HG03520 (cell line): ENCODE data around the gene CCDC181.
A peak's percentile ranks its signal among the peaks of the same experiment; 100 is the strongest.
"Not testable (repeated sequence)": the region's sequence is repeated elsewhere in the genome, so short reads cannot be mapped to it uniquely, and the experiment has no call there.

ENCODE experiments used
- ATAC-seq: cut with Tn5 transposase; IDR thresholded peaks from one replicate; pipeline ENCODE4 v1.9.1; 2021; ENCODE audit warnings: mild to moderate bottlenecking, moderate library complexity; ENCODE audit not compliant: unreplicated experiment

Gene CCDC181

GRCh38 chr1:169402578-169402977 lies 24.7 kb downstream of the CCDC181 start:
- ATAC-seq = not testable (repeated sequence)

DNA sequence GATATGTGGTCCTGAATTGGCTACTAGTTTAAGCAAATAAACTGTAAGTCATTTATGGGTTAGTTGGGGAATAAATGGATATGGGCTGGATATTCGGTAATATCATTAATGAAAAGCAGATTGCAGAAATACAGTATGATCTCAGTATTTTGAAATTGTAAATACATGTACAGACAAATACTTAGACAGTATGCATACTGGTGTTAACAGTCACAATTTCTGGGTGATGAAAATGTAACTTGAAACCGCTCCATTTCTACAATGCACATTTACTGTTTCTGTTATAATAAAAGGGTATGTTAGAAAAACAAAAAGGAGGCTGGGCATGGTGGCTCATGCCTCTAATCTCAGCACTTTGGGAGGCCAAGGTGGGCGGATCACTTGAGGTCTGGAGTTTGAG lies 31.3 kb downstream of the CCDC181 start:
- ATAC-seq = no peak

- ATAC-seq = no peak
Measured at GRCh38 chr1:169392406-169392805, 34.9 kb downstream of the CCDC181 start.

GRCh38 chr1:169390303-169390702 lies 37.0 kb downstream of the CCDC181 start:
- peak; percentile 73 for ATAC-seq

DNA sequence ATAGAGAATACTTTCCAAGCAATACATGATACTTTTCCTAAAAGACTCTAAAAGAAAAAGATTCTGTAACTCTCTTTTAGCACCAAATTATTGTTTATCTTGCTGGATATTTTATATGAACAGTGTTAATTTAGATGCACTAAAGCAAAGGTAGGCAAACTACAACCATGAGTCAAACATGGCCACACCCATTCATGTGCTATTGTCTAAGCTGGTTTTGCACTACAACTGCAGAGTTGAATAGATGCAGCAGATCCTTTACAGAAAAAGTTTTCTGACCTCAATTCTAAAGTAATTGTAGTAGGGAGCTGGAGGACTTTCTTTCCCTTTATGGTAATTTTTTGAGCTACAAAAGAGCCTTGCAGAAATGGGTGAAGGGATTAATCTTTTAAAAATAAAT lies 39.9 kb downstream of the CCDC181 start:
- no peak for ATAC-seq

DNA sequence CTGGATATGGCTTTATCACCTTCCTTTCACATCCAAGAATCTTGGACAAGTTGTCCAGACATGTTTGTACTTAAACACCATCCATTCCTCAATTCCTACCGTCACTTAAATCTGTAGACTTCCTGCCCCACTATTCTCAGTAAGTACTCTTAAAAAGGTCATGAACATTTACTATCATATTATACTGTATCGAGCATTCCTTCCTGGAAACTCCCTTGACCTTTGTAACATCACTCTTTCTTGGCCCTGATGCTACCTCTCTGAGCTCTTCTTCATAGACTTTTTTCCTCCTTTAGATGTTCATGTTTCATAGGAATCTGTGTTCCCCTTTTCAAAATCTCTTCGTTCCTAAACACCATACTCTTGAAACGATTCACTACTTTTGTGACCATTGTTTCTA lies 43.8 kb downstream of the CCDC181 start:
- no peak for ATAC-seq

DNA sequence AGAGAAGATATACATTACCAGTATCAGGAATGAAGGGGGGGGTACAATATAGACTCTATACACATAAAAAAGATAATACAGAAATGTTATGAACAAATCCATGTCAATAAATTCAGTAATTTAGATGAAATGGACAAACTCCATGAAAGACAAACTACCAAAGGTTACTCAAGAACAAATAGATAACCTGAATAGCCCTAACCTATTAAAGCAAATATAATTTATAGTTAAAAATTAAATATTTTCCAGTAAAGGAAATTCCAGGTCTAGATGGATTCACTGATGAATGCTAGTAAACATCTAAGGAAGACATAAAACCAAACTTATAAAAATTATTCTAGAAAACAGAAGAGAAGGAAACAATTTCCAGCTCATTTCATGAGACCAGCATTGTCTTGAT lies 46.1 kb downstream of the CCDC181 start:
- ATAC-seq = no peak

- no peak for ATAC-seq
Measured at GRCh38 chr1:169371404-169371803, 55.9 kb downstream of the CCDC181 start.

GRCh38 chr1:169368406-169368769 lies 58.9 kb downstream of the CCDC181 start:
- ATAC-seq = no peak

DNA sequence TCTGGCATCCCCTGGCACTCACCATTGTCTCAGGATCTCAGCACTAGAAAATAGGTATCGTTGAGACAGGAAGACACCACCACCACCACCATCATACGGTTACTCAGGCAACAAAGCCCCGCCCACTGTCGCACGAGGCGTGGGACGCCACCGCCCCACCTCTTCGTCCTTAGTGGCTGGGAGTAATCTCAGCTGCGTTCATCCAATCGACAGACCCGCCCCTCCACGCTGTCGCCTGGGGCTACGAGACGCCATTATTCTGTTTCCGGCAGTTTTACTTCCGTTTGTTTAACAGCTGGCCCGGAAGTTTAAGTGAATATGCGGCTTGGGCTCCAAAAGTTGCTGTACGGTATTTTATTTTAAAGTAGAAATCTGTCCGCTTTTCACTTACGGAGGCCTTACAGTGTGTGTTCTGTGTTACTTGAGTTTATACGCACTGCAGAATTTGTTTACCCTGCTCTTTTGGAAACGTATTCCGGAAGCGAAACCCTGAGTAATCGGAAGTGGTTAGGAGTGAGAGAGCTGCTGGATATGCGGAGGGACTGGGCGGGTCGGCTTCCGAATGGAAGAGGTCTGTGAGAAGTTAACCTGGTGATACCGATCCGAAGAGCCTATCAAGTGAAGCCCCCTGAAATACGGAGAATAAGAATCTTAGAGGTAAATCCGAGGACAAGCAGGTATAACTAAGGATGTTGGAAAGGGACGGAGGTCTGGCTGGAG lies 59.4 kb downstream of the CCDC181 start, which contains the start of the genes BLZF1 and NME7:
Gene BLZF1 (plus strand): TSS at position 510 of the 720 bp plus-strand sequence. CDS start 1,328 bp downstream, outside the sequence.
Gene NME7 (minus strand): TSS at position 112 of the 720 bp plus-strand sequence. CDS start 87 bp downstream, at position 25.
- peak; percentile 94 for ATAC-seq

GRCh38 chr1:169367096-169367685 lies 60.1 kb downstream of the CCDC181 start:
- ATAC-seq = no peak

GRCh38 chr1:169364948-169365347 lies 62.3 kb downstream of the CCDC181 start:
- ATAC-seq = no peak

GRCh38 chr1:169363046-169363730 lies 64.1 kb downstream of the CCDC181 start:
- peak; percentile 29 for ATAC-seq

- no peak for ATAC-seq
Measured at GRCh38 chr1:169361281-169361680, 66.0 kb downstream of the CCDC181 start.

DNA sequence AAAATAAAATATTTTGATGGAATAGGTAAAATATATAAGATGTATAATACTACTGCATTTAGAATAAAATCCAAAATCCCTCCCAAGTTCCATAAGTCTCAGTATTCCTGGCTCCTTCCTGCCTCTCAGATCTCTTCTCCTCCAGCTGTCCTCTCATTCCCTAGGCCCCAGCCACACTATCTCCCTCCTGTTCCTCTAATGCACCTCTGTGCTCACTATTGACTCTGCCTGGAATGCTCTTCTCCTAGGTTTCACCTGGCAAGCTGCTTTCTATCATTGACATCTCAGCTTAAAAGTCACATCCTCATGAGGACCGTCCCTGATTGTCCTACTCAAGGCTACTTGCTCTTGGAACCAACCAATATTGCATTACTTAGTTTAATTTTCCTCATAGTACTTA lies 66.9 kb downstream of the CCDC181 start:
- ATAC-seq = no peak

- no peak for ATAC-seq
Measured at GRCh38 chr1:169348383-169349036, 78.8 kb downstream of the CCDC181 start.

DNA sequence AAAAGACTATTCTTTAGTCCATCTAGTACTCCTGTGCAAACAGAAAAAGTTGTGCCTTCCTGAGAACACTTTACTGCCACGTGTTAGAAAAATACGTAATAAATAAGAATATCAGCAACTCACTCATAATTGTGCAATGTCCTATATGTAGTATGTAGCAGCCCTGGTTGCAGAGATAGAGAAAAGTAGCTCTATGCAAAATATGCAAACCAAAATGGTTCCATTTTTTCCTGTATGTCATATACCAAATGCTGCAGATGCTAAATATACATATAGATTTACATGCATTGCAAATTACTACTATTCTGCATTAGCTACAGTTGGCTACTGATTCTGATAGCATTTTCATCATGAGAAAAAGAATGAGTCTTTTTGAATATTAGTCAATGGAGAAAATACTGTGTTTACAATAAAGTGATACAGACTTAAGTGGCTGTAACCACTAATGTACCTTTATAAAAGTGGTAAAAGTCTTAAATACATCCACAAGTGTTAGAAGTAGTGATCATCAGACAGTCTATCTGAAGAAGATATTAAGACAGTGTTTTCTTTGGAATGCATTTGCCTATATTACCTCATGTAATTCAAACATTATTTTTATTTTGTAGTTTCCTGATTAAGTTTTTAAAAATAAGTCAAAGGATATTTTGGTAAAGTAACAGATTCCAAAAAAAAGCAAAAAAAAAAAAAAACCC lies 79.4 kb downstream of the CCDC181 start:
- ATAC-seq = no peak

DNA sequence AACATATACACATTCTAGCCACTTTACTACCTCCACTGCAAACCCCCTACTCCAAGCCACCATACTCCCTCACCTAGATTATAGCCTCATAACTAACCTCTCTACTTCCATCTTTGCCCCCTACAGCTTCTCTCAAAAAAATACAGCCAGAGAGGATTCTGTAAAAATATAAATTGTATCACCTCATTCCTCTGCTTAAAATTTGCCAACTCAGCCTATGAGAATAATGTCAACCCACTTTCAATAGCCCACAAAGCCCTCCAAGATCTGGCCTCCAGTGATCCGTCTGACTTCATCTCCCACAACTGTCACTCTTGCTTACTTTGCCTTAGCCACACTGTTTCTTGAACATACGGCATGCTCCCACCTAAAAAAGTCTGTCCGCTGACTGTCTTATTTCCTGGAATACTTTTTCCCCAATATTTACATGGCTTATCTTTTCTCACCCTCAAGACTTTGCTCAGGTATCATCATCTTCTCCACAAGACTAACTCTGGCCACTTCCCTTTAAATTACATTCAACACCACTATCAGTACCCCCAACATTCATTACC lies 81.2 kb downstream of the CCDC181 start:
- no peak for ATAC-seq

GRCh38 chr1:169345511-169345910 lies 81.8 kb downstream of the CCDC181 start:
- no peak for ATAC-seq
